ENCODE measurements around the gene ITGB2.

Gene ITGB2

DNA sequence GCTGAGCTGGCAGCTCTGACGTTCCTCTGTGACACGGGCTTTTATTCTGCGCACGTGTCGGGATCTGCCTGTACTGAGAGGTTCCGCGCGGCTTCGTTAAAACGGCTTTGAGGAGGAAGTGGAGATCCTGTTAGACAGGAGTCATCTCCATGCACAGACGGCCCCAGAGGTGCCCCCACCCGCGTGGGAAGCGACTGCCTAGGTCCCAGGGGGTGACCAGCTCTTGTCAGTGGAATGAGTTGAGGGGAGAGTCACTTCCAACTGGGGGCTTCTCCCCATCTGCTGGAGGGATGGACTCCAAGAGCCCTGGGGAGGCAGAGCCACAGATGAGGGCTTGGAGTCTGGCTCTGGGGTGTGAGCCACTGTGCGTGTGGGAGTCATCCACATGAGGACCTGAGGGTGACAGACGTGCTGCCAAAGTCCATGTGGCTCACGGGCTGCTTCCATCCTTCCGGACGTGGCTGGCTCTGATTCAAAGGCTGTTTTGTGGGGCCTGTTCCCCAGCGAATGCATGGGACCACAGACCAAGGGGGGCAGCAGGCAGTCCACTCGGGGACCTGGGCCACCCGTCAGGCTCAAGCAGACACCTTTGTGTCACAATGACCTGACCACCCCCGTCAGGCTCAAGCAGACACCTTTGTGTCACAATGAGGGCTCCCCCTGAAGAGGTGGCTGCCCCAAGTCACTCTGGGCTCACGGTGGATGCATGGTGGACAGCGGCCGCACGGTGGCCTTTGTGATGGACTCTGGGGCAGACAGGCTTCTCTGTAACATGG, 74.0 kb downstream of the ITGB2 start:
- peak; percentile 62 for DNase-seq (ENCODE audit: low read depth)

DNA sequence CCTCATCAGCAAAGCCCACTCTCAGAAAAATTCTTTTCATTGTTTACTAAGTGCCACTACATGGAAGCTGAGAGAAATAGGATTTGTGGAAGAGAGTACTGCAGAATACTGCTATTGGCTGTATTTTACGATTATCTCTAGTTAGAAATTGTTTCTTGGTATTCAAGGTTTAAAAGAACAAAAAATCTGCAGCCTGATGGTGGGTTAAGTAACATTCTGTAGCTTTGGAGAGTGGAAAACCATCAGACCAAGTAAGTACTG, 74.5 kb downstream of the ITGB2 start:
- DNase-seq (ENCODE audit: low read depth), result no peak

DNA sequence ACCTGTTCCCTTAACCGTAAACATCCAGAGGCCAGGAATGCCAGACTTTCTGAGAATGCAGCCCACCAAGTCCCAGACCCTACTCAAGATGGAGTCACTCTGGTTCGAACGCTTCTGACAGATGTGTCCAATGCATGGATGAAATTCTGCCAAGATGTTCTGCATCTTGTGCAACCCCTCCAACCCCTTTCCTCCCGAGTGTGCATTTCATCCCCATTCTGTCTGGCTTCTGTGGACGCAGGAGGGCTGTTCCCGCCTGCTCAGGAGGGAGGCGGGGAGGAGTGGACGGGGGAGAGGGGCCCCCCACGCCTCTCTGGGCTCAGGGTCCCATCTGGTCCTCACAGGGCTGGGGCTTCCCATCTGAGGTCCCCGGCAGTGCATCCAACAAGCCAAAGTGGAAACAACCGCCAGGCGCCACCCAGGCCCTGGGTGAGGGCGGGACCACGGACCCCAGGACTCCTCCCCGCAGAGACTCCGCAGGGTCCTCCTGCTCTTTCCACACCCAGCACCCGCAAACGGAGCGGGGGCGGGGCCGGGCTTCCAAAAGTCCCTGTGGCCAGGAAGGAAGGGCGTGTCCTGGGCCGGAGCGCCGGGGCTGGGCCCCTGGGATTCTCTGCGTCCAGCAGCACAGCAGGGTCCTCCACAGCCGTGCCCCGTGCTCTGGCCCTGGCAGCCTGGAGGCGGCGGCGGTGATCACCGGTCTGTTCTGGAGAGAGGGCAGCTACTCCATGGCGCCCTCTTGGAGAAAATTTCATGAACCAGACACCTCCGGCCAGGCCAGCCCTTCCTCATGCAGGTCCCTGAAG, 75.1 kb downstream of the ITGB2 start:
- DNase-seq (ENCODE audit: low read depth), result peak; percentile 61

DNA sequence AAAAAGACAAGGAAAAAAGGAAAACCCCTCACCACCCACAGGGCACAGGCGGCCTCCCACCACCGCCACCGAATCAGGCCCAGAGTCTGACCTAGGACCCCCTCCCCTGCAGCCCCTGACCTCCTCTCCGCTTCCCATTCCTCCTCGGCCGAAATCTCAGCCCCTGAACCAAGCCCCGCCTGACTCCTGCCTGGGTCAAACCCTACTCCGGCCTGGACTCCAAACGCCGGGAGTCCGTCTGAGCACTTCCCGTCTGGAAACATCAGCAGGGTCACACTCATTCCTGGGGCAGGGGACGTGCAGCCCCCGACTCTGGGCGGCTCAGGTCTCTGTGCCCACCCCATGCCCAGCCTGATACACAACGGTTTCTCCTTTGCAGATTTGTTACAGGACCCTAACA, 76.4 kb downstream of the ITGB2 start:
- DNase-seq (ENCODE audit: low read depth), result no peak

DNA sequence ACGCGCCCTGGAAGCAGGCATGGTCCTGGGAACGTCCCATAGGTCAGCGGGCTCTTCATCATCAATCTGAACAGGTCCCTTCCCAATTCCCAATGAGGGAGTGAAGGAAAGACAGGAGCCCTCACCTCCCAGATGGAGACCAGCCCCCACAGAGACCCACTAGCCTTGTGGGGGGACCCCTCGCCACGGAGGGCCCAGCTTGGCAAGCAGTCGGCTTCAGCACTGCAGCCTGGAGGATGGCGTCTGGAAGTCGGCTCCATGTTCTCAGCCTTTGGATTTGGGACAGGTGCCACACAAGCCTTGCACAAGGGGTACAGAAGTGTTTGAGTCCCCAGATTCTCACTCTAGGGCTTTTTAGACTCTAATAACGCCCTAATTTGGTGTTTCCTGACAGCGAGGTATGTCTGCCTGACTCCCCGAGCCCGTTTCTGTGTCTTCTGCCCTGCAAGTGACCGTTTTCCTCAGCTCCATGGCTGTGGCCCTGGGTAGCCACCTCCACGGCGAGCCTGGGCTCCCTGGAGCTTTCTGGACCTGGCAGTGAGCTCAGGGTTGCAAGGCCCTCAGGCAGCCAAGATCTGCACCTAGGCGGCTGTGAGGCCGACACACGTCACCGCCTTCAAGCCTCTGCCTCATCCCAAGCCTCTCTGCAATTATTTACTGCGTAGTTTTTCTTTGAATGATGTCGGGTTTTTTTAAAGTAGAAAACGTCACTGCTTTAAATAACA, 77.8 kb downstream of the ITGB2 start:
- no peak for DNase-seq (ENCODE audit: low read depth)

DNA sequence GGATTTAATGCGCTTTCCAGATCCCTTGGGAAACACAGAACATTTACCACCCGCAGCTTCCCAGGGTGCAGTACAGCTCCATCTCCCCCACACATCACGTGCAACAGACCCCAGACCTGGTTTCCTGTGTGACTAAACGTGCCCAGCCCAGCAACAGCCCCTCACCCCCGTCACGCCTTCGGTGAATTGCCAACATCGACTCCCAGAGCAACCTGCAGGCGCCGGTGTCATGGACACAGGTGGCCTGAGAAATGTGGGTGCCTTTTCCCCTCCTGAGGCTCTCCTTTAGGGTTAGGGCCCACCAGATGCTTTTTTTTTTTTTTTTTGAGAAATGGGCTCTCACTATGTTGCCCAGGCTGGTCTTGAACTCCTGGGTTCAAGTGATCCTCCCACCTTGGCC, 78.6 kb downstream of the ITGB2 start:
- no peak for DNase-seq (ENCODE audit: low read depth)

DNA sequence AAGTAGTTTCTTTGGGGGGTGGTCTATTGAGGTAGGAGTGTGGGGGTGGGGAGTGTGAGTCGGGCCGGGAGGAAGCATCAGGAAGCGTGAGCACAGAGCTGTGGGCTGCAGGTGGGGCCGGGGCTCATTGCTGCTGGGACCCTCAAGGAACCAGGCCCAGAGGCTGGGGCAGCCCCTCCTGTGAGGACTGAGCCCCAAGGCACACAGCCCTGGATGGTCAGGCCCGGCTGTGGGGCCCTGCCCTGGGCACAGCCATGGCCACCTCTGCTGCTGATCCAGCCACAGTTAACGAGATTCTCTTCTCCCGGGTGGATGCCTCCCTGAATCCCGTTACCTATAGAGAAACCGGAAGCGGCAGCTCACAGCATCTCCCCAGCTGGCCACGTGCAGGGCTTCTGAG, 79.9 kb downstream of the ITGB2 start:
- DNase-seq (ENCODE audit: low read depth), result no peak

DNA sequence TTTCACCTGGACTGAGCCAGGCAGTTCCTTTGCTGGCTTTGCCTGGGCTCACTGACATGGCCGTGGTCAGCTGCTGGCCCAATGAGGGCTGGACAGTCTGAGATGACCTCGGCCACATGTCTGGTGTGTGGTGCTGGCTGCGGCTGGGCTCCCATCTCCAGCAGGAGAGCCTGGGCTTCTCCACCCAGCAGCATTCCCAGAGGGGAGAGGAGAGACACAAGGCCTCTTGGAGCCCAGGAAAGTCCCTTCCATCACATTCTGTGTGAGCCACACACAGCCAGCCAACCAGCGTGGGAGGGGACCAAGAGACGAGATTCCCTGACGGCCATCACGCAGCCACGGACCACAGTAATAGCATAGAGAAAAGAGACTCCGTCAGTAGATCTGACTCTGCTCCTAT, 81.7 kb downstream of the ITGB2 start:
- DNase-seq (ENCODE audit: low read depth), result no peak

DNA sequence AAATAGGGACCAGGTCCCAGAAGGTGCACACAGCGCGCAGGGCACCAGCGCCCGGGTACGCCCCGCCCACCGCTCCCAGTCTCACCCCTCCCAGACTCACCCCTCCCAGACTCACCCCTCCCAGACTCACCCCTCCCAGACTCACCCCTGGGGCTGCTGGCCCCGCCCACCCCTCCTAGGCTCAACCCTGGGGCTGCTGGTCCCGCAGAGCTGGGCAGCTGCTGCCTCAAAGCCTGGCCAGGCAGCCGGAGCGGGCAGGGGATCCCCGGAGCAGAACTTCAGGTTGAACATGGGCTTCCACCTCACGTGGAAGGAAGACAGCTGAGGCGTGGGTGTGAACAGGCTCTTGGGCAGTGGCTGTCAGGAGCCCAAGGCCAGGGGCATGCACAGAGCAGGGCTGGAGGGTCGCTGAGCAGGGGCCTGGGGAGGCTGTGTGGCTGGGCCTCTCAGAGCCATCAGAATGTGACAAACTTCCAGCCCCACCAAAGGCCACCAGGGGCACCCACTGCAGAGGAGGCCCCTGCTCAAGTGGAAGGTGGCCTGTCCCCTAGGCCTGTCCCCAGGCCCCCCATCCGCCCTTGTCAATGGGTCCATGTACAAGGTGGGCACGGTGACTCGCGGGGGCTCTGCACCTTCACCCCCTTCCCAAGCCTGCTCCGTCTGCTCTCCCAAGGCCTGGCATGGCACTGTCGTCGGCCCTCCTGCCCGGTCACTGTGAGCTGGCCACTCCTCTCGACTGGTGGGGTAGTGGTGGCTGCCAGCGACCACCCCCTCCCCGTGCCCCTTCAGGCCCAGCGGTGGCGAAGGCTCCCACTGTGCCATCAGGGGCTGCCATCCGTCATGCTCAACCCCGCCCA, 82.4 kb downstream of the ITGB2 start:
- no peak for DNase-seq (ENCODE audit: low read depth)

DNA sequence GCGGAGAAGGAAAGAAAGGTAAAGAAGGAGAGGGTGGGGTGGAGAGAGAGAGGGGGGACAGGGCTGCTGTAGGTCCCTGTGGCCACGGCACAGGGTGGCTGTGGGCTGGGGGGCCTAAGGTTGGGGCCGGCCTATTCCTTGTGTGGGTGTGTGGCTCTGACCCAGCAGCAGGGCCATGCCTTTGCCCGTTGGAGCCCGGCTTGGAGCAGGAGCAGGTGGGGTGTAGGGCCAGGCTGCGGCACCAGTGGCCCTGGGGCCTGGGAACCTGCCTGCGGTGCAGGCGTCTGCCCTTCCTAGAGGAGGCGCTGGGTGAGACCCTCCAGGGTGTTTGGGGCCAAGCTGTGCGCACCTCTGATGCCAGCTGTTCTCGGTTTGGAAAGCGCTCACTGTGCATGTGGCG, 83.2 kb downstream of the ITGB2 start:
- DNase-seq (ENCODE audit: low read depth), result no peak

DNA sequence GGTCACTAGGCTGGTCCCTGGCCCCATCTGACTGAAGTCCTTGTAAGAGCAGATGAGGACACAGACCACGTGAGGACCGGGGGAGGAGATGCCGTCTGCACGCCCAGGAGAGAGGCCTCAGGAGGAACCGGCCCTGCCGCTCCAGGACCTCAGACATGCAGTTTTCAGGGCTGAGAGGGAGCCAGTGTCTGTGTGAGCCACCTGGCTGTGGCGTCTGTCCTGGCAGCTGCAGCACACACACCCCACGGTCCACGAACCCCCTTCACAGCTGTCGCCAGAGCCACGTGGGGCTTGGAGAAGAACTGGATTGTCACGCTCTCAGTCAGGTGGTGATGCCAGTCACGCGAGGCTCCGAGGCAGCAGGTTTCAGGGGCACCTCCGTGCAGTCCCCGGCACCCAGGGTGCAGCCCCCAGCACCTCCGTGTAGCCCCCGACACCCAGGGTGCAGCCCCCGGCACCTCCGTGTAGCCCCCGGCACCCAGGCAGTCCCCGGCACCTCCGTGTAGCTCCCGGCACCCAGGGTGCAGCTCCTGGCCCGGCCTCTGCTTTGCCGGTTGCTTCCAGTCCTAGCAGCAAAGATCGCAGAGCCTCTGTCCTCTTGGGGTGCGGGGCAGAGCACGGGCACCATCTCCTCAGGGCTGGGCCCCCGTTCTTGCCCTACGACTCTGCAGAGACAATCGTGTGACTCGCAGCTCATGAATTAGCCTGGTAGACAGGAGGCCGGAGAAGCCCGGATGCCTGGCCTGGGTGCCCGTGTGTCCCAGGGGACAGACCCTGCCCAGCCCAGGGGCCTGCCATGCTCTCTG, 83.8 kb downstream of the ITGB2 start:
- DNase-seq (ENCODE audit: low read depth), result peak; percentile 48

DNA sequence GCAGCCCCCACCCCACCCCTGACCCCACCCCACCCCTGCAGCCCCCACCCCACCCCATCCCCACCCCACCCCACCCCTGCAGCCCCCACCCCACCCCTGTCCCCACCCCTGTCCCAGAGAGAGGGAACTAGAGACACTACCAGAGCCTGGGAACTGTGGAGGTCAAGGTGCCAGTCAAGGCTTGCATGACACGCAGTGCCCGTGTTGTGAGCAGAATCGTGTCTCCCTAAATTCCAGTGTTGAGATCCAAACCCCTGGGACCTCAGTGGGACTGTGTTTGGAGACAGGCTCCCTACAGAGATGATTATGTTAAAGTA, 84.4 kb downstream of the ITGB2 start:
- no peak for DNase-seq (ENCODE audit: low read depth)

All from EH (cell line).